ENCODE results near the gene CHST6. TPM values are rescaled to one million over a fixed set of nuclear protein-coding genes. Genes with fewer than 3 reads are reported as not detected.

CHST6 gene
- total RNA-seq, 6 experiments from 2014 or later, result 0.02 TPM; not detected in 5

- H3K27me3 ChIP-seq, result no peaks in the 10 kb centered on the region
- no peaks in the 10 kb centered on the region for H3K36me3 ChIP-seq
- no peak within 1 kb of the TSS for H3K27ac ChIP-seq
- DNase-seq, result no peak
- WGBS (ENCODE audit: insufficient coverage, low coverage, low lambda C conversion rate, missing lambda C conversion rate), result 84% methylated on average over 4 of the region's 7 CpGs
- H3K4me3 ChIP-seq, result no peak within 1 kb of the TSS
- no peaks in the 10 kb centered on the region for H3K9me3 ChIP-seq
- ATAC-seq, result no peak
- intact Hi-C loops (cut with DNase I), result loop anchor here in 1 of 2 donors (10.0 kb wide), 1 partner anchor 51 kb away; no protein-coding TSS in a partner anchor
- TF ChIP-seq CTCF (IDR thresholded peaks at IDR 0.05) (no peak), POLR2A (IDR thresholded peaks at IDR 0.05) (no peak)
- no peaks in the 10 kb centered on the region for H3K4me1 ChIP-seq
Observed at GRCh38 chr16:75535901-75536300, 40.7 kb upstream of the CHST6 start, which contains the start of gene CHST5. Gene CHST5, minus strand, starts transcription at chr16:75536108. Its CDS starts 5,724 bp downstream, at chr16:75530384.

- no peaks in the 10 kb centered on the region for H3K9me3 ChIP-seq
- intact Hi-C loops (cut with DNase I), result loop anchor here in 1 of 2 donors (10.0 kb wide), 1 partner anchor 51 kb away; no protein-coding TSS in a partner anchor
- no peaks in the 10 kb centered on the region for H3K36me3 ChIP-seq
- no peak for DNase-seq
- no peak overlapping the region for H3K27ac ChIP-seq
- TF ChIP-seq CTCF (IDR thresholded peaks at IDR 0.05), result no peak
- no peak for TF ChIP-seq POLR2A (IDR thresholded peaks at IDR 0.05)
- H3K27me3 ChIP-seq, result no peaks in the 10 kb centered on the region
- 95% methylated on average over 4 of the region's 34 CpGs for WGBS (ENCODE audit: insufficient coverage, low coverage, low lambda C conversion rate, missing lambda C conversion rate)
- no peak for ATAC-seq
- no peak overlapping the region for H3K4me3 ChIP-seq
- H3K4me1 ChIP-seq, result no peaks in the 10 kb centered on the region
Observed at GRCh38 chr16:75535211-75535843, 40.1 kb upstream of the CHST6 start.

- Histone ChIP-seq H3K27ac (no peak overlapping the region), H3K27me3 (no peaks in the 10 kb centered on the region), H3K36me3 (no peaks in the 10 kb centered on the region), H3K4me3 (no peak overlapping the region), H3K4me1 (no peaks in the 10 kb centered on the region), H3K9me3 (no peaks in the 10 kb centered on the region)
- intact Hi-C loops (cut with DNase I), result loop anchor here in 1 of 2 donors (10.0 kb wide), 1 partner anchor 50 kb away; no protein-coding TSS in a partner anchor
- TF ChIP-seq CTCF (IDR thresholded peaks at IDR 0.05) (no peak), POLR2A (IDR thresholded peaks at IDR 0.05) (no peak)
- WGBS (ENCODE audit: insufficient coverage, low coverage, low lambda C conversion rate, missing lambda C conversion rate), result 73% methylated on average over 5 of the region's 19 CpGs
- DNase-seq (no peak), ATAC-seq (no peak)
Observed at GRCh38 chr16:75534560-75535205, 39.4 kb upstream of the CHST6 start.

GRCh38 chr16:75532791-75533190 lies 37.5 kb upstream of the CHST6 start:
- ATAC-seq, result no peak
- no peak for DNase-seq
- Histone ChIP-seq H3K27me3 (no peaks in the 10 kb centered on the region), H3K36me3 (no peaks in the 10 kb centered on the region), H3K9me3 (no peaks in the 10 kb centered on the region), H3K4me1 (peaks cover 0 to 10% (median 6%) of the 10 kb centered on the region in 4 donors), H3K4me3 (no peak overlapping the region), H3K27ac (no peak overlapping the region)
- intact Hi-C loops (cut with DNase I), result loop anchor here in 1 of 2 donors (10.0 kb wide), 1 partner anchor 48 kb away; no protein-coding TSS in a partner anchor
- TF ChIP-seq POLR2A (IDR thresholded peaks at IDR 0.05) (no peak), CTCF (IDR thresholded peaks at IDR 0.05) (no peak)
- 57% methylated on average over 1 of the region's 2 CpGs for WGBS (ENCODE audit: insufficient coverage, low coverage, low lambda C conversion rate, missing lambda C conversion rate)

All from right lobe of liver (tissue), 6 donors.